ENCODE data around the gene KIF17. TPM values are rescaled to one million over a fixed set of nuclear protein-coding genes. Genes with fewer than 3 reads are reported as not detected.
A peak's percentile ranks its signal among the peaks of the same experiment; 100 is the strongest.

The KIF17 gene
- total and polyA plus RNA-seq, 12 donors: 10.7 to 66.9 (median 37.5) TPM

- no peaks in the 10 kb centered on the region for H3K9me3 ChIP-seq (replicated peaks in 1 of 3)
- H3K4me3 ChIP-seq: no peak overlapping the region
- H3K27ac ChIP-seq: no peak overlapping the region
- 51 to 75% (median 68%) methylated on average over 18 to 29 of the region's 29 CpGs for WGBS, 4 donors
- TF ChIP-seq POLR2A (IDR thresholded peaks at IDR 0.05) (no peak), CTCF (IDR thresholded peaks at IDR 0.05) (no peak)
- no peaks in the 10 kb centered on the region for H3K36me3 ChIP-seq (replicated peaks in 1 of 2)
- H3K27me3 ChIP-seq: no peaks in the 10 kb centered on the region
- no peaks in the 10 kb centered on the region for H3K4me1 ChIP-seq (replicated peaks in 1 of 2)
- peak; percentile 20 to 77 (median 62) for DNase-seq
- intact Hi-C loops (cut with DNase I): no loop called here
Observed at GRCh38 chr1:20725189-20726117, 7.6 kb upstream of the KIF17 start.

GRCh38 chr1:20724364-20725188 lies 6.8 kb upstream of the KIF17 start:
- Histone ChIP-seq H3K27ac (no peak overlapping the region), H3K9me3 (replicated peaks in 1 of 3) (no peaks in the 10 kb centered on the region), H3K27me3 (no peaks in the 10 kb centered on the region), H3K36me3 (replicated peaks in 1 of 2) (no peaks in the 10 kb centered on the region), H3K4me3 (no peak overlapping the region), H3K4me1 (replicated peaks in 1 of 2) (no peaks in the 10 kb centered on the region)
- no peak for TF ChIP-seq POLR2A (IDR thresholded peaks at IDR 0.05)
- TF ChIP-seq CTCF (IDR thresholded peaks at IDR 0.05): no peak
- intact Hi-C loops (cut with DNase I): no loop called here
- DNase-seq: peak in 2 of 7 donors; percentile 14 to 36
- 92 to 96% (median 93%) methylated on average over 10 to 17 of the region's 17 CpGs for WGBS, 4 donors

GRCh38 chr1:20723537-20724363 lies 5.9 kb upstream of the KIF17 start:
- H3K4me3 ChIP-seq: no peak overlapping the region

More at GRCh38 chr1:20723537-20724363, 5.9 kb upstream of the KIF17 start:
- no peaks in the 10 kb centered on the region for H3K4me1 ChIP-seq (replicated peaks in 1 of 2)
- 92 to 96% (median 95%) methylated on average over 8 to 35 of the region's 35 CpGs for WGBS, 4 donors
- TF ChIP-seq CTCF (IDR thresholded peaks at IDR 0.05) (no peak), POLR2A (IDR thresholded peaks at IDR 0.05) (no peak)
- intact Hi-C loops (cut with DNase I): no loop called here
- no peaks in the 10 kb centered on the region for H3K9me3 ChIP-seq (replicated peaks in 1 of 3)
- no peaks in the 10 kb centered on the region for H3K36me3 ChIP-seq (replicated peaks in 1 of 2)
- H3K27me3 ChIP-seq: no peaks in the 10 kb centered on the region
- no peak overlapping the region for H3K27ac ChIP-seq
- DNase-seq: peak in 3 of 7 donors; percentile 14 to 39 (median 14)
